ENCODE measurements around the gene OR13D1.
"Not testable (repeated sequence)": the region's sequence is repeated elsewhere in the genome, so short reads cannot be mapped to it uniquely, and the experiment has no call there.

Gene OR13D1, protein sequence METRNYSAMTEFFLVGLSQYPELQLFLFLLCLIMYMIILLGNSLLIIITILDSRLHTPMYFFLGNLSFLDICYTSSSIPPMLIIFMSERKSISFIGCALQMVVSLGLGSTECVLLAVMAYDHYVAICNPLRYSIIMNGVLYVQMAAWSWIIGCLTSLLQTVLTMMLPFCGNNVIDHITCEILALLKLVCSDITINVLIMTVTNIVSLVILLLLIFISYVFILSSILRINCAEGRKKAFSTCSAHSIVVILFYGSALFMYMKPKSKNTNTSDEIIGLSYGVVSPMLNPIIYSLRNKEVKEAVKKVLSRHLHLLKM

DNA sequence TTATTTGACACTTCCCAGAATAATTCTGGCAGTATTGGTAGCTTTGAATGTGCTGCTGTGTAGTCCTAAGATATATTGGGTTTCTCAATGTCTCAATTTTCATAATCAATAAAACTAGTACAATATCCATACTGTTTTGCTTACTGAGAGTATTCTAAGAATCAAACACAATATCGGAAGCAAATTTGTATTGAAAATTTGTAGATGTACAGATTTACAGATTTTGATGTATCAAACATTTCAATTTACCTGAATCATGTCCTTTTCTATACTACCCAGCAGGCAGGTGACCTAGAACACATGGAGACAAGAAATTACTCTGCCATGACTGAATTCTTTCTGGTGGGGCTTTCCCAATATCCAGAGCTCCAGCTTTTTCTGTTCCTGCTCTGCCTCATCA, at the start of gene OR13D1:
Gene OR13D1, plus strand, starts transcription at position 301 of the 400 bp plus-strand sequence. Its CDS starts 0 bp downstream, at position 301.
- no peak for DNase-seq

DNA sequence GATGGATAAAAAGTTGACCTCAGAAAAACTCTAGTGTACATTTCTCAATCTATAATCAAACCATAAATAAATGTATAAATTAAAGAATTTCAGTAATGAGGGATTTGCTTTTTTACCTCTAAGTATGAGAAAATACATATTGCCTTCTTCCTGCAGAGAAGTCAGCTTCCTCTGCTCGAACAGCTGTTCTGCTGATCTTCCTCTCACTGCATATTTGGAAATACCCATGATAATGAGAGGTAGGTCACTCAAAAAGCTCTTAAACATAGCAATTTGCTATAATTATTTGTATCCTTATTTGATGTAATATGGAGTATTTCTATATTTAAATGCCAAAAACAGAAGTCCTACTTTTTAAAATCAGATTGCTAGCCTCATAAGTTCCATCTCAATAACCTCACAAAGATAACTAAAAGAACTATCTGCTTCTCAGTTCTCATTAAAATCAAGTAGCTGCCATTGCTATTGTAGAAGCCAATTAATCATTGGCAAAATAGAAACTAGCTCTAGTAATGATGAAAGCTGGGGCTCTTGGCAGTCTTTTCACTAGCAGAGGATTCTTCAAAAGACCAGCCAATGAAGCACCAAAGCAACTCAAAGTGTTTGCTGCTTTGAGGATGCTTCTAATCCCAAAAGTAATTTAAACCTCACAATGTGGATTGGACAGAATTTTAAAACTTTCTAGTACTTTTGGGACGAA, 35.7 kb upstream of the OR13D1 start:
- DNase-seq: no peak

DNA sequence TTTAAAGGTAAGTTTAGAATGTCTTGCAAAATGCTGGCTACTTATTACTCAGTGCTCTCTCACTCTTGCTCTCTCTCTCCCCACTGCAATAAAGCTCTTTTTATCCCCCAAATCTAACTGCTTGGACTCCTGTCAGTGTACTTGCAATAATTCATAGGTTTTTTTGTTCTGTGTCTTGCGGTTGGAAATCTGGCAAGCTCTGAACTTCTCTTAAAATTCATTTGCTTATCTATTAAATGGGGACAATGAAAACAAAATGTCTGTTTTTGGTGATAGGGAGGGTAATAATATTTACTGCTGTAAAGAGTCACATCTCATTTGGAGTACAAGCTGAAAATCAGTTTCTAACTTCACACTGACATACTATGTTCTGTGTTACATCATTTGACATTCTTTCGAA, 18.7 kb upstream of the OR13D1 start:
- DNase-seq: no peak

DNA sequence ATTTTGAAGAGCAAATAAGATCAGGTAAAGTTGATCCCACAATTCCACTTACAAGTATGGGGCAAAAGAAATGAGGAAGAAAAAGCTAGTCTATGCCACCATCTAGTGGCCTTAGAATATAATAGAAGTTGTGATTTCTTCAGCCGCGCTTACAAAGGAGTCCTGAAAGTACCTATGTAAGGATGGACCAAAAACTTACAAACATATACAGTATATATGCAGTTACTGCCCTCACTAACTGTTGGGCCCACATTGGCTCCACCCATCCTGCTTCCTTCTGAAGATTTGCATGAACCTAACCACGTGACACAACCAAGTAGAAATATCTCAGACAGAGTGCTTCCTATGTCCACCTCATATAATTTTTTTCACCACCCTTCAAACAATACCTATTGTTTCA, 11.7 kb upstream of the OR13D1 start:
- DNase-seq: peak in 1 of 58 donors; percentile 6

DNA sequence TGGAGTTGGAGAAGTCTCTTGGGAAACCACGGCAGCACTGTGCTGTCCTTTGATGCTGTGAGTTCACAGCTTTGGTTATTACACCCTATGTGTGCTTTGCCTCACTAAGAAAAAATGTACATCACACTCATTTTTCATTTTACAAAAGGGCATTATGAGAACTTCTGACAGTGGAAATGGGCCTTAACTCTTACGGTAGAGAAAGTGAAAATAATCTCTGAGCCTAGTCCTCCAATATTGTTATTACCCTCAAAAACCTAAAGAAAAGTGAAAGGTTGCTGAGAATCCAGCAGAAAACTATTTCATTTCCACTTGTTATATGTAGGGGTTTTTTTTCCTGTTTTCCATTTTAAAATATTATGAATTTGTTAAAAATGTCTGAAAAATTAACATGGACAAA, 8.2 kb upstream of the OR13D1 start:
- DNase-seq: no peak

DNA sequence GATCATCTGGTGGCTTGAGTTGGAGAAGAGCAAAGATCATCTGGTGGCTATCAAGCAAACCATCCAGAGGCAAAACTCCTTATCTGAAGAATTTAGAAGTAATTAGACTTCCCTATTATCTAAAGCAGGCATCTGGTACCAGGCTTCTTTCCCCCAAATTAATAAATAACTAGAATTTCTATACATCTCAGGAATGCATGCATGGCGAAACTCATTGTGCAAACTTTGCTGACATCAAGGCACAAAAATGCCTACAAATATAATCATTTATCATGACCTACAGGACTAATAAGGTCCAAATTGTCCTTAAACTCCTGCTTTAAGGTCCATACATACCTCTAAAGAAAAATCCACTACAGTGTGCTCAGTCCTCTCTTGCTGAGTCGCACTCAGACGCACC, 6.0 kb downstream of the OR13D1 start:
- no peak for DNase-seq

DNA sequence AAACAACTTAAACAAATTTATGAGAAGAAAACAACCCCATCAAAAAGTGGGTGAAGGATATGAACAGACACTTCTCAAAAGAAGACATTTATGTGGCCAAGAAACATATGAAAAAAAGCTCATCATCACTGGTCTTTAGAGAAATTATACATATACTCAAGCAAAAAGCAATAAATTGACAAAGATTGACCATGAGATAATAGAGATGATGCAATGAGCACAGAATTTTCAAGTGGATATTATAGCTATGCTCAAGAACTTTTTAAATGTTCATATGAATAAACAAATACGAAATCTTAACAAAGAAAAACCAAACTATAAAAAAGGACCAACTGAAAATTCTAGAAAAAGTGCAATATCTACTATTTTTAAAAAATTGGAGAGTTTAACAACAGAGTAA, 14.4 kb downstream of the OR13D1 start:
- DNase-seq: not testable (repeated sequence)

DNA sequence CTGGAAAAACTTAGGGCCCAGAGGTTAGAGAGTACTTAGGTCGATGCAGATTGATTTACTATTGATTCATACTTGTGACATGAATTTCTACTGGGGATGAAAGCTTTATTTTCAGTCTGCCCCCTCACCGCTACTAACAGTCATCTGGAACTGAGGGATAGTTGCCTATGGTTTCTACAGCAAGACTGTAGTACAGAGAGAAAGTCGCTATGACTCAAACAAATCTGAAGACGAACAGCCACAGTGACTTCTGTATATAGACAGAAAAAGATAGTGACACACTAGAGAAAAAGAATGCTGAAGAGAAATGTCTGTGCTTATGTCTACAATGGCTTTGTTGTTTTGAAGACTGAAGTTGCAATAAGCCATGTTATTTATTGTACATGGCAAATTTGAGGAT, 17.3 kb downstream of the OR13D1 start:
- peak in 1 of 58 donors; percentile 2 for DNase-seq

DNA sequence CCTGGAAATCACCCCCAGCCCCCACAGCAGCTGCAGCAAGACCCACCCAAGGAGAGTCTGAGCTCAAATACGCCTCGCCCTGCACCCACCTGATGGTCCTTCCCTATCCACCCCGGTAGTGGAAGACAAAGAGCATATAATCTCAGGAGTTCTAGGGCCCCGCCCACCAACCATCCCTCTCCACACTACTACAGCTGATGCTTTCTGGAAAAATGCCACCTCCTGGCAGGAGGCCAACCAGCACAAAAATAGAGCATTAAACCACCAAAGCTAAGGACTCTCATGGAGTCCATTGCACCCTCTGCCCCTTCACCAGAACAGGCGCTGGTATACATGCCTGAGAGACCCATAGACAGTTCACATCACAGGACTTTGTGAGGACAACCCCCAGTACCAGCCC, 30.7 kb downstream of the OR13D1 start:
- no peak for DNase-seq

DNA sequence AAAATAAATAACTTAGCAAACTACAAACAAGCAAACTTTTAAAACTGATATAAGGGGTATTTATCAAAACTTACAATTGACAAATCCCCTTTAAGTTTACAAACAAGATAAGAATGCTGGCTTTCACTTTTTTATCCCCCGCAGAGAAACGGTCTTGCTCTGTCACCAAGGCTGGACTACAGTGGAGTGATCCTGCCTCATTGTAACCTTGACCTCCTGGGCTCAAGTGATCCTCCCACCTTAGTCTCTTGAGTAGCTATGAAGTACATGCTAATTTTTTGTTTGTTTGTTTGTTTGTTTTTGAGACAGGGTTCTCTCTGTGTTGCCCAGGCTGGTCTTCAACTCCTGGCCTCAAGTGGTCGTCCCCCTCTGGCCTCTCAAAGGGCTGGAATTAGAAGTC, 44.1 kb downstream of the OR13D1 start:
- no peak for DNase-seq

DNA sequence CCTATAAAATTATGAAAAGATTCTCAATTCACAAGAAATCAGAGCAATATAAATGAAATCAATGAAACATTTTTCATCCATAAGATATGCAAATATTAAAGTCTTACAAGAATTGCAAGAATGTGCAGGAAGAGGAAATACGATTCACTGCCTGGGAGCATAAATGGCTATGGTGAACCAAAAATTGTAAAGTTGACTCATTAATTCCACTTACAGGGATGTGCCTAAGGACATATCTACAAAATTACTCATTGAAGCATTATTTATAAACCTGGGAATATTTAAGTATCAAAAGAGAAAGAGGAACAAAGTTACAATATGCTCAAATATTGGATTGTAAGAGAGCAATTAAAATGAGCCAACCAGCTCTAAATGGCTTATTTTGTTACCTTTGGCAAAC, 46.3 kb downstream of the OR13D1 start:
- no peak for DNase-seq

DNA sequence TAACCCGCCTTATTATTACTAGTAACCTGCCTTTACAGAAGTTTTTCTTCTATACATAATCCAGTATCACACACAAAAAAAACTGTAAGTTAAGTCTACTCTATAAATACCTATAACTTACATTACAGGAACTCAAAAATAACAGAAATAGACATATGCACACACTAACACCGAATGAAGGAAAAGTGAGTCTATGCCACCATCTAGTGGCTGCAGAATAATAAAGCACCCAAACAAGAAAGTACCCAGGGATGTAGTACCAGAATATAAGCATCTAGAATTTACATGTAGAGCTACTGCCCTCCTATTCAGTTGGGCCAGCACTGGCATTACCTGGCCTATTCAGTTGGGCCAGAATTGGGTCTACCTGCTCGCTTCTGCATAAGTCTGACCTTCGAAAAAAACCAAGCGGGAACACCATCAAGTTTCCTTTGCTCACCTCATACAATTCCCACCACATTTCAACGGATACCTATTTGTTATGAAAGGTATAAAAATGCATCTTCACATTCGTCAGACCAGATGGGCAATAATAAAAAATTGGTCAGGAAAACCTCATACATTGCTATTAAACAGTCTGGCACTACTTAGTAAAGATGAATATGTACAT, 49.2 kb downstream of the OR13D1 start:
- peak in 10 of 58 donors; percentile 0 to 69 (median 11) for DNase-seq
